ENCODE results near the gene DNAAF8. TPM values are rescaled to one million over a fixed set of nuclear protein-coding genes. Genes with fewer than 3 reads are reported as not detected.
"Not testable (repeated sequence)": the region's sequence is repeated elsewhere in the genome, so short reads cannot be mapped to it uniquely, and the experiment has no call there.

The DNAAF8 gene
- total RNA-seq, 2 donors from 2014 or later: 0.61 to 0.69 TPM

DNA sequence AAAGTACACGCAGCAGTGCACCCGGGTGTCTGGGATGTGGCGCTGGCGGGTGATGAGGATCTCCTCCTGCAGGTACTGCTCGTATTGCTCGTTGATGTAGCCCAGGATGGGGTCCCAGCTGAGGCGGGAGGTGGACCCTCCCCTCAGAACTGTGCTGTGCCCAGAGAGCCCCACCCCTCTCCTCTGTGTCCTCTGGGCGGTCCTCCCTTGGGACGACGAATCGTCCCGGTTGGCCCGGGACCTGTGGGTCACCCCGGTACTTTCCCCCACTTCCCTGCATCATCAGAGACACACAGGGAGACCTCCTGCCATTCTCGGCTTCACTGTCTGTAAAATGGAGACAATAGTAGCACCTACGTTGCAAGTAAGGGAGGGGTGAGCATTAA lies 49.6 kb downstream of the DNAAF8 start:
- intact Hi-C loops (cut with DNase I): no loop called here
- TF ChIP-seq, protein P1, sequence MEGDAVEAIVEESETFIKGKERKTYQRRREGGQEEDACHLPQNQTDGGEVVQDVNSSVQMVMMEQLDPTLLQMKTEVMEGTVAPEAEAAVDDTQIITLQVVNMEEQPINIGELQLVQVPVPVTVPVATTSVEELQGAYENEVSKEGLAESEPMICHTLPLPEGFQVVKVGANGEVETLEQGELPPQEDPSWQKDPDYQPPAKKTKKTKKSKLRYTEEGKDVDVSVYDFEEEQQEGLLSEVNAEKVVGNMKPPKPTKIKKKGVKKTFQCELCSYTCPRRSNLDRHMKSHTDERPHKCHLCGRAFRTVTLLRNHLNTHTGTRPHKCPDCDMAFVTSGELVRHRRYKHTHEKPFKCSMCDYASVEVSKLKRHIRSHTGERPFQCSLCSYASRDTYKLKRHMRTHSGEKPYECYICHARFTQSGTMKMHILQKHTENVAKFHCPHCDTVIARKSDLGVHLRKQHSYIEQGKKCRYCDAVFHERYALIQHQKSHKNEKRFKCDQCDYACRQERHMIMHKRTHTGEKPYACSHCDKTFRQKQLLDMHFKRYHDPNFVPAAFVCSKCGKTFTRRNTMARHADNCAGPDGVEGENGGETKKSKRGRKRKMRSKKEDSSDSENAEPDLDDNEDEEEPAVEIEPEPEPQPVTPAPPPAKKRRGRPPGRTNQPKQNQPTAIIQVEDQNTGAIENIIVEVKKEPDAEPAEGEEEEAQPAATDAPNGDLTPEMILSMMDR (IDR thresholded peaks at IDR 0.05): no peak
- Histone ChIP-seq H3K4me3 (no peak overlapping the region), H3K9ac (ENCODE audit: low read depth in 2 of 2, low read length in 2 of 2) (no peak overlapping the region), H3K27ac (no peak overlapping the region), H3K4me1 (no peaks in the 10 kb centered on the region), H3K36me3 (no peaks in the 10 kb centered on the region), H3K27me3 (no peaks in the 10 kb centered on the region), H3K9me3 (no peaks in the 10 kb centered on the region)
- DNase-seq: no peak

DNA sequence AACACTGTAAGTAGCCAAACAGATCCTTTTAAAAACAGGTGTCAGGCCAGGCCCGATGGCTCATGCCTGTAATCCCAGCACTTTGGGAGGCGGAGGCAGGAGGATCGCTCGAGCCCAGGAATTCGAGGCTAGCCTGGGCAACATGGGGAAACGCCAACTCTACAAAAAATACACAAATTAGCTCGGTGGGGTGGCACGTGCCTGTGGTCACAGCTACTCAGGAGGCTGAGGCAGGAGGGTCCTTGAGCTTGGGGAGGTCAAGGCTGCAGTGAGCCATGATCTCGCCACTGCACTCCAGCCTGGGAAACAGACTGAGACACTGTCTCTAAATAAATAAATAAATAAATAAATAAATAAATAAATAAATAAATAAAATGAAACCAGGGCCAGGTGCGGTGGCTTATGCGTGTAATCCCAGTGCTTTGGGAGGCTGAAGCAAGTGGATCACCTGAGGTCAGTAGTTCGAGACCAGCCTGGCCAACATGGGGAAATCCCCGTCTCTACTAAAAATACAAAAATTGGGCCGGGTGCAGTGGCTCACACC lies 50.2 kb downstream of the DNAAF8 start:
- H3K27me3 ChIP-seq; H3K4me3 ChIP-seq; intact Hi-C loops (cut with DNase I); H3K9ac ChIP-seq (ENCODE audit: low read depth in 2 of 2, low read length in 2 of 2); H3K9me3 ChIP-seq; H3K36me3 ChIP-seq; DNase-seq; H3K27ac ChIP-seq; H3K4me1 ChIP-seq: not testable (repeated sequence)

- Histone ChIP-seq H3K36me3 (no peaks in the 10 kb centered on the region), H3K4me1 (no peaks in the 10 kb centered on the region), H3K27me3 (no peaks in the 10 kb centered on the region), H3K9ac (ENCODE audit: low read depth in 2 of 2, low read length in 2 of 2) (no peak overlapping the region), H3K27ac (no peak overlapping the region), H3K4me3 (no peak overlapping the region), H3K9me3 (no peaks in the 10 kb centered on the region)
- intact Hi-C loops (cut with DNase I): no loop called here
- no peak for DNase-seq
- TF ChIP-seq, protein P1 (IDR thresholded peaks at IDR 0.05): no peak
These were observed 51.6 kb downstream of the DNAAF8 start for GRCh38 chr16:4785758-4786433.

DNA sequence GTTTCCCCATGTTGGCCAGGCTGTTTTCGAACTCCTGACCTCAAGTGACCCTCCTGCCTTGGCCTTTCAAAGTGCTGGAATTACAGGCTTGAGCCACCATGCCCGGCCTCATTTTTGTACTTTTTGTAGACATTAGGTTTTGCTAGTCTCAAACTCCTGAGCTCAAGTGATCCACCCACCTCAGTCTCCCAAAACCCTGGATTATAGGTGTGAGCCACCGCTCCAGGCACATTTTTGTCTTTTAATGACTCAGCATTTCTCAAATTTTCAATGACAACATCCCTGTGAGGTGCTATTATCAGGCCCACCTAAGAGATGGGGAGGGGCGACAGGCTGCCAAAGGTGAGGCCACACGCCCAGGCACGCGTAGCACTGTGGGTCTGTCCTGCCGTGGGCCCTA lies 52.7 kb downstream of the DNAAF8 start:
- Histone ChIP-seq H3K36me3 (no peaks in the 10 kb centered on the region), H3K4me3 (no peak overlapping the region), H3K9ac (ENCODE audit: low read depth in 2 of 2, low read length in 2 of 2) (no peak overlapping the region), H3K4me1 (no peaks in the 10 kb centered on the region), H3K27me3 (no peaks in the 10 kb centered on the region), H3K27ac (no peak overlapping the region), H3K9me3 (no peaks in the 10 kb centered on the region)
- DNase-seq: no peak
- TF ChIP-seq, protein P1 (IDR thresholded peaks at IDR 0.05): no peak
- intact Hi-C loops (cut with DNase I): no loop called here

DNA sequence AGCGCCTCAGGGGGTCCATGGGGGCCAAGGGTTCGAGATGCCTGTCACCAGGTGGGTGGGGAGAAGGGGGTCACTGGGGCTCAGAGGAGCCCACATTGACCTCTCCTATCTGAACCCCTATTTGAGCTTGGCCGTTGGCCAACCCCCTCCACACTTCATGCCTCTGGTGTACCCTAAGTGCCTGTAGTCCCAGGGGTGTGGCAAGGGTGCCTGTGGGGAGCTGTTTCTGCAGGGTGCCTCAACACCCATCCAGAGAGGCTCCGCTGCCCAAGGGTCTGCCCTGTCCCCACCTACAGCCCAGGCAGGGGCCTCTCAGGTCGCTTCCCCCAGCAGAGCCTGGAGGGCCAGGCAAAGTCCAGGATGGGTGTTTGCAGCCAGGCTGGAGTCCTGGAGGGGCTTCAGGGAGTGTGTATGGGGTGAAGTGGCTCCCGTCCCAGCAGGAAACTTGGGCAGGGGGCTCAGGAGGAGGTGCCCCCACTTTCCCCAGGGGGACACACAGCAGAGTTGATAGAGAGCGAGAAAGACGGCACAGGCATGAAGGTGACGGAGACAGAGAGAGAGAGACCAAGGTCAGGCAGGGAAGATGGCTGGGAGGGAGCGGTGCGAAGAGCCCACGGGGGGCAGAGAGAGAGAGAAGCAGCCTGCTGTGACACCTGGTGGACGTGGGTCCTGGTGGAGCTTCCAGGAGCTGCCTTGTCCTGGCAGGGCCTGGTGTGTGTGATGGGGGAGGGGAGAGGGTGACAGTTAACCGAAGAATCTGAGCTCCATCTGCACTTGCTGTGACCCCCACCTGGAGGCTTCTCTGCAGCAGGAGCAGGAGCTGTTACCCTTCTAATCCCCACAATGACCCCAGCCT lies 53.5 kb downstream of the DNAAF8 start, which contains the start of gene SEPTIN12:
TSS of gene SEPTIN12 (minus strand) at position 719 of the 856 bp plus-strand sequence. CDS start at position 19, 700 bp downstream.
- Histone ChIP-seq H3K9me3 (no peaks in the 10 kb centered on the region), H3K4me1 (no peaks in the 10 kb centered on the region), H3K4me3 (no peak within 1 kb of the TSS), H3K27ac (no peak within 1 kb of the TSS), H3K27me3 (no peaks in the 10 kb centered on the region), H3K36me3 (no peaks in the 10 kb centered on the region), H3K9ac (ENCODE audit: low read depth in 2 of 2, low read length in 2 of 2) (no peak within 1 kb of the TSS)
- TF ChIP-seq, protein P1 (IDR thresholded peaks at IDR 0.05): no peak
- intact Hi-C loops (cut with DNase I): no loop called here
- no peak for DNase-seq

All from colonic mucosa (tissue), 4 donors.